ENCODE data around the gene SEMA3D. TPM values are rescaled to one million over a fixed set of nuclear protein-coding genes. Genes with fewer than 3 reads are reported as not detected.

The SEMA3D gene
- total RNA-seq, result 0.05 and 0.49 TPM in 2 replicates

DNA sequence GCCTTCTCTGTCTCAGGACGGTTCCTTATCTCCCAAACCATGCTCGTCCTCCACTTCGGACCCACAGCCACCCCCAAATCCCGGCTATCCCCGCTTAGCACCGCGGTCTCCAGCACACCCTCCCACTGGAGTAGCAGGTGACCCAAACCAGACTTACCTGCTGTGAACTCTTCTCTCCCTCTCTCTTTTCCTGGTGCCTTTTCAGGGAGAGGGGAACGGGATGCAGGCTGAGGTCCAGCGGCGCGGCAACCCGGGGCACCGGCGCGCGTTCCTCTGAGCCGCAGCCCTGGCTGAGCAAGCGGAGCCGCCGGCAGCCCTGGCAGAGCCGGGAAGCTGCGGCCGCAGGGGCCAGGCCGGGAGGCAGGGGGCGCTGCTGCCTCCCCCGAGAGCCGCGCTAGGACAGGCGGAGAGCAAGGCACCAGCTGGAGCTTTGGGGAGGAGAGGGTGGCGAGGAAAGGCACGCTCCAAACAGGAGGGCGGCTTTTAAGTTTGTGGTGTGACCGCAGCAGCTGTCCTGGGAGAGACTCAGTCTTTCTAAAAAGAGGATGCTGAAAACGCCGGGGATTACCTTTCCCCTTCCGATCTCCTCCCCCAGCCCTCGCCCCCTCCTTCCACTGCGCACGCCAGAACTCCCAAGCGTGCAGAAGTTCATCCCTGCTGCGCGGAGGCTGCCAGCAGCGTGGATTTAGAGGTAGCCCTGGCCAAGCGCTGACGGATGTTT lies at the start of gene SEMA3D:
Gene SEMA3D, minus strand, starts transcription at position 536 of the 721 bp plus-strand sequence. CDS start 65,165 bp downstream, outside the sequence.

